GM21576 (cell line): ENCODE data around the gene PLIN1.

Source experiments
- ATAC-seq: cut with Tn5 transposase; IDR thresholded peaks from one replicate; pipeline ENCODE4 v1.9.1; 2021; ENCODE audit warnings: mild to moderate bottlenecking, moderate library complexity; ENCODE audit not compliant: unreplicated experiment

The PLIN1 gene

GRCh38 chr15:89672221-89673164, 6.7 kb downstream of the PLIN1 start:
- no peak for ATAC-seq

- ATAC-seq: no peak
Observed at GRCh38 chr15:89671687-89672086, 7.5 kb downstream of the PLIN1 start.

- ATAC-seq: no peak
Observed at GRCh38 chr15:89670971-89671560, 8.1 kb downstream of the PLIN1 start.

GRCh38 chr15:89669941-89670340, 9.2 kb downstream of the PLIN1 start:
- no peak for ATAC-seq

GRCh38 chr15:89669309-89669865, 9.8 kb downstream of the PLIN1 start:
- ATAC-seq: no peak

GRCh38 chr15:89668171-89668570, 11.0 kb downstream of the PLIN1 start:
- ATAC-seq: no peak

- ATAC-seq: no peak
Observed at GRCh38 chr15:89667706-89667960, 11.5 kb downstream of the PLIN1 start.

- ATAC-seq: no peak
Observed at GRCh38 chr15:89666858-89667705, 12.1 kb downstream of the PLIN1 start.

GRCh38 chr15:89666184-89666857, 12.8 kb downstream of the PLIN1 start:
- no peak for ATAC-seq

GRCh38 chr15:89665449-89666181, 13.6 kb downstream of the PLIN1 start:
- no peak for ATAC-seq

- ATAC-seq: no peak
Observed at GRCh38 chr15:89664441-89665350, 14.5 kb downstream of the PLIN1 start.

GRCh38 chr15:89662893-89663626, 16.1 kb downstream of the PLIN1 start:
- no peak for ATAC-seq

GRCh38 chr15:89660556-89660955, 18.6 kb downstream of the PLIN1 start:
- no peak for ATAC-seq

- ATAC-seq: no peak
Observed at GRCh38 chr15:89659295-89659694, 19.9 kb downstream of the PLIN1 start.

GRCh38 chr15:89657686-89658200, 21.4 kb downstream of the PLIN1 start:
- no peak for ATAC-seq

GRCh38 chr15:89656116-89656815, 22.9 kb downstream of the PLIN1 start:
- ATAC-seq: no peak
